Measurements from ENCODE around the gene PRAMEF11. TPM values are rescaled to one million over a fixed set of nuclear protein-coding genes. Genes with fewer than 3 reads are reported as not detected.
"Not testable (repeated sequence)": the region's sequence is repeated elsewhere in the genome, so short reads cannot be mapped to it uniquely, and the experiment has no call there.

The PRAMEF11 gene
- not detected for total RNA-seq

DNA sequence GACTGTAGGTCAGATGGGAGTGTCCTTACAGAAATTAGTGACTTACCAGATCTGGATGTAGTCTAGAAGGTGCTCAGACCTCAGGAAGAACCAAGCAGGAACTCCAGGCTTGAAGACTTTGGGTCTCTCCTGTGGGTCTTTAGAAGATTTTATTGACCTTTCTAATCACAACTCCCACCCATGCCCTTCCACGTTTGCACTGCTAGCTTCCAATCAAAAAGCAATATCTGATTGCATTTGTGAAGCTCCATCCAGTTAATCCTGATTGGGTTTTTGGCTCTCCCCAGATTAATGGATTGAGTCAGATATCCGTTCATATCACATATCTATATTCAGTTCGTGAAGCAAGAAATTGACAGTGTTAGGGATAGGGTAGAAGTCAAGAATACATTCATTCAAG is at the start of gene PRAMEF11:
Gene PRAMEF11 (minus strand): TSS at position 101 of the 400 bp plus-strand sequence. CDS start 2,621 bp downstream, outside the sequence.
- H3K27me3 Mint-ChIP-seq; POLR2A ChIA-PET; H3K9me3 Mint-ChIP-seq; H3K4me3 Mint-ChIP-seq; DNase-seq; H3K4me1 Mint-ChIP-seq (ENCODE audit: low read depth); H3K36me3 Mint-ChIP-seq; H3K27ac Mint-ChIP-seq; CTCF ChIA-PET; intact Hi-C loops (cut with micrococcal nuclease): not testable (repeated sequence)

DNA sequence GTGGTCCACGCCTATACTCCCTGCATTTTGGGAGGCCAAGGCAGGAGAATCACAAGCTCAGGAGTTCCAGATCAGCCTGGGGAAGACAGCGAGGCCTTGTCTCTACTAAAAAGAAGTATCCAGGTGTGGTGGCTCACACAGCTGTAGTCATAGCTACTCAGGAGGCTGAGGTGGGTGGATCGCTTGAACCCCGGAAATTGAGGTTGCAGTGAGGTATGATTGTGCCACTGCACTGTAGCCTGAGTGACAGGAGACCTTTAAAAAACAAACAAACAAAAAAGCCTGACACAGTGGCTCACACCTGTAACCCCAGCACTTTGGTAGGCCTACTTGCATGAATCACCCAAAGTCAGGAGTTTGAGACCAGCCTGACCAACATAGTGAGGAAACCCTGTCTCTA is 47.2 kb upstream of the PRAMEF11 start:
- H3K36me3 Mint-ChIP-seq; CTCF ChIA-PET; DNase-seq; H3K27ac Mint-ChIP-seq; H3K4me3 Mint-ChIP-seq; intact Hi-C loops (cut with micrococcal nuclease); H3K4me1 Mint-ChIP-seq (ENCODE audit: low read depth); POLR2A ChIA-PET; H3K27me3 Mint-ChIP-seq; H3K9me3 Mint-ChIP-seq: not testable (repeated sequence)

DNA sequence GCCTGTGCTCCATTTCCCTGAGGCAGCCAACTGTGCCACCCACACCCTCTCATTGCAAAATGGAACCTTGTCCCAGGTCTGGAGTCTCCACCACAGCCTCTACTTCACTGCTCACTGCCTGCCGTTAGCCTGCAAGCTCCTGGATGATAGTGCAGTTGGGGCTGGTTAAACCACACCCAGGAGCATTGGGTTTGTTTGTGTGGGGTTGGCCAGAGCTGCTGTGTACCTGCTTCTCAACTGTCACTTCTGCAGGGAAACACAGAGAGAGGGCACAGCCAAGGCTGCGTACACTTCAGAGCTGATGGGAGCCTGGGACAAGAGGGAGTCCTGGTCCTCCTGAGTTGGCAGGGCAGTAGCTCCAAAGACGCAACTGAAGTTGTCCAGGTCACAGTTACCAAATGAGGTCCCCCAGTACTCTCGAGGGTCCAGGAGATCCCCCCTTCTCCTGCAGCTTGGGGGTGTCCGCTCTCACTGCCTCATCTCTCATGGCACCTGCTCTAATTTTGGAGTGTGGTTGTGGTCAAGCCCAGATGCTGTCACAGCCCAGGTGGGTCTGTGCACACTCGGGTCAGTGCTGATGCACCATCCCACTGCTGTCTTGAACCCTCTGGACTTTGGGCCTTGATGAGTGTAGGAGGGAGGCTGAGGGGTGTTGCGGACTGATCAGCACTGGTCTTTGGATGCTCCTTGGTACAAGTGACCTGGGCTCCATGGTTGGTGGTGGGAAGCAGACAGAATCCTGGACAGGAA is 32.1 kb upstream of the PRAMEF11 start:
- H3K27ac Mint-ChIP-seq; intact Hi-C loops (cut with micrococcal nuclease); DNase-seq; H3K4me3 Mint-ChIP-seq; H3K36me3 Mint-ChIP-seq; H3K9me3 Mint-ChIP-seq; H3K4me1 Mint-ChIP-seq (ENCODE audit: low read depth); POLR2A ChIA-PET; CTCF ChIA-PET; H3K27me3 Mint-ChIP-seq: not testable (repeated sequence)

DNA sequence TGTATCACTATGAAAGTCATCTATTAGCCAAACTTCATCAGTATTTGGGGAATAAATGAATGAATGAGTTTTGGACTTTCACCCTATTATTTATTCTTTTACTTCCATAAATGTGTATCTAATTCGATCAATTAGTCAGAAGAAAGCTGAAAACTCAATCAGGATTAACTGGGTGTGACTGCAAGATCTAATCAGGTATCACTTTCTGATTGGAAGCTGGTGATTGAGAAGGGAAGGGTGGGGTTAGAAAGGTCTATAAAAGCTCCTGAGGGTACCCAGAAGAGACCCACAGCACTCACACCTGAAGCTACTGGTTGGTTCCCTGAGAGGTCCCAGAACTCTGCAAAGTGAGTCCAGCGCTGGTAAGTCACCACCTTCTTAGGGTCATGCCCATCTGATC is 25.6 kb upstream of the PRAMEF11 start, which contains the start of gene PRAMEF2:
Gene PRAMEF2 (plus strand): TSS at position 301 of the 400 bp plus-strand sequence. CDS start 1,924 bp downstream, outside the sequence.
- H3K9me3 Mint-ChIP-seq; intact Hi-C loops (cut with micrococcal nuclease); DNase-seq; H3K27ac Mint-ChIP-seq; H3K4me1 Mint-ChIP-seq (ENCODE audit: low read depth); H3K27me3 Mint-ChIP-seq; H3K36me3 Mint-ChIP-seq; H3K4me3 Mint-ChIP-seq; POLR2A ChIA-PET; CTCF ChIA-PET: not testable (repeated sequence)

DNA sequence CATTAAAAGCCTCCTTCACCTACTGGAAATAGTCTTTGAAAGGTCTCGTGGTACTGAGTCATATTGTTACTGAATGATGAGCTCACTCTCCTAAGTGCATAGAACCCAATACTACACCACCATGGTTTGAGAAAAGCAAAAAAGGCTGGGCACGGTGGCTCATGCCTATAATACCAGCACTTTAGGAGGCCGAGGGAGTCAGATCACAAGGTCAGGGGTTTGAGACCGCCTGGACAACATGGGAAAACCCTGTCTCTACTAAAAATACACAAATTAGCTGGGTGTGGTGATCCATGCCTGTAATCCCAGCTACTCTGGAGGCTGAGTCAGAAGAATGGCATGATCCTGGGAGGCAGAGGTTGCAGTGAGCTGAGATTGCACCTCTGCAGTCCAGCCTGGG is 20.6 kb upstream of the PRAMEF11 start:
- CTCF ChIA-PET = no interaction called here
- Mint-ChIP-seq H3K27ac (no peak overlapping the region), H3K9me3 (peaks cover 2% of the 10 kb centered on the region), H3K4me1 (ENCODE audit: low read depth) (no peaks in the 10 kb centered on the region), H3K36me3 (peaks cover 1% of the 10 kb centered on the region), H3K27me3 (peaks cover 15% of the 10 kb centered on the region), H3K4me3 (no peak overlapping the region)
- POLR2A ChIA-PET = no interaction called here
- no peak for DNase-seq
- intact Hi-C loops (cut with micrococcal nuclease) = no loop called here

DNA sequence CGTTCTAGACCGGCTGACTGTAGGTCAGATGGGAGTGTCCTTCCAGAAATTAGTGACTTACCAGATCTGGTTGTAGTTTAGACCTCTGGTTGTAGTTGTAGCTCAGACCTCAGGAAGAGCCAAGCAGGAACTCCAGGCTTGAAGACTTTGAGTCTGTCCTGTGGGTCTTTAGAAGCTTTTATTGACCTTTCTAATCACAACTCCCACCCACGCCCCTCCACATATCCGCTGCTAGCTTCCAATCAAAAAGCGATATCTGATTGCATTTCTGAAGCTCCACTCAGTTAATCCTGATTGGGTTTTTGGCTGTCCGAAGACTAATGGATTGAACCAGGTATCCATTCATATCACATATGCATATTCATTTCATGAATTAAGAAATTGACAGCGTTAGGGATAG is 17.4 kb upstream of the PRAMEF11 start, which contains the start of gene HNRNPCL1:
Gene HNRNPCL1 (minus strand): TSS at position 101 of the 400 bp plus-strand sequence. CDS start 431 bp downstream, outside the sequence.
- DNase-seq; intact Hi-C loops (cut with micrococcal nuclease); POLR2A ChIA-PET; H3K4me1 Mint-ChIP-seq (ENCODE audit: low read depth); H3K4me3 Mint-ChIP-seq; H3K9me3 Mint-ChIP-seq; H3K36me3 Mint-ChIP-seq; H3K27ac Mint-ChIP-seq; CTCF ChIA-PET: not testable (repeated sequence)
- H3K27me3 Mint-ChIP-seq = peaks cover 15% of the 10 kb centered on the region

DNA sequence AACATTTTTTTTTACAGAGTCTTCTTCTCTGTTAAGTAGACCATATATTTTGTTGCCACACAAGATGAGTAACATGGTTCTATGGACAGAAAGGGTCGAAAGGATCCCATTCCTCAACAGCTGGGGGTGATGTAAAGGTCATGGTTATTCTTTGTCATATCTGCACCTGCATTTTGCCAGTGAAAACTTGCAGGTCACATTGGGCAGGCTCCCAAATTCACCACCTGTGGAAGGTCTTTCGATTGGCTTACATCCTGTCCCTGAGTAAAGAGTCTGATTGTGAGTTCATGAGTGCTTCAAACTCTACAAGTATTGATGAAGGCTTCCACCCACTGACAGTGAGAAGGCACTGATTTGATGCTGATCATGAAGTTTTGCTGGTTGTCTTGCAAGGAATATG is 2.0 kb upstream of the PRAMEF11 start:
- H3K4me3 Mint-ChIP-seq; H3K9me3 Mint-ChIP-seq; H3K4me1 Mint-ChIP-seq (ENCODE audit: low read depth); DNase-seq; H3K27me3 Mint-ChIP-seq; H3K27ac Mint-ChIP-seq; POLR2A ChIA-PET; CTCF ChIA-PET; intact Hi-C loops (cut with micrococcal nuclease); H3K36me3 Mint-ChIP-seq: not testable (repeated sequence)

DNA sequence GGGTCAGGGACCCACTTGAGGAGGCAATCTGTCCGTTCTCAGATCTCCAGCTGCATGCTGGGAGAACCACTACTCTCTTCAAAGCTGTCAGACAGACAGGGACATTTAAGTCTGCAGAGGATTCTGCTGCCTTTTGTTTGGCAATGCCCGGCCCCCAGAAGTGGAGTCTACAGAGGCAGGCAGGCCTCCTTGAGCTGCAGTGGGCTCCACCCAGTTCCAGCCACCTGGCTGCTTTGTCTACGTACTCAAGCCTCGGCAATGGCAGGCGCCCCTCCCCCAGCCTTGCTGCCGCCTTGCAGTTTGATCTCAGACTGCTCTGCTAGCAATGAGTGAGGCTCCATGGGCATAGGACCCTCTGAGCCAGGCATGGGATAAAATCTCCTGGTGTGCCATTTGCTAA is 12.1 kb downstream of the PRAMEF11 start:
- DNase-seq; intact Hi-C loops (cut with micrococcal nuclease); H3K4me3 Mint-ChIP-seq; POLR2A ChIA-PET; H3K36me3 Mint-ChIP-seq; H3K4me1 Mint-ChIP-seq (ENCODE audit: low read depth); H3K9me3 Mint-ChIP-seq; H3K27ac Mint-ChIP-seq; CTCF ChIA-PET: not testable (repeated sequence)
- H3K27me3 Mint-ChIP-seq = peaks cover 20% of the 10 kb centered on the region

DNA sequence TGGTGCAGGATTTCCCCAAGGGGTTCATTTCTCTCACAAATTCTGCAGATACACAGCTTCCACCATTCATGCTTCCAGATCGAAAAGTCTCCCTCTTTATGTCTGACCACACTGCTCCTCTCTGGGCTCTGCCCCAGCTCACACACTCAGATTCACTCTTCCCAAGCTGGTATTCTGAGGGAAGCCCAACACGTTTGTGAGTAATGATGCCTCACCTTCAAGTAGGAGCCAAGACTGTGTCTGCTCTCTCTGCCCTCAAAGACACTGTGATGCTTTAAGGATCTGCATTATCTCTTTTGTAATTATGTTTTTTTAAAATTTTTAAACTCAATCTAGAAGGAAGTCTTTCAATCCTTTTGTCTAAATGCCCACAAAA is 19.8 kb downstream of the PRAMEF11 start:
- Mint-ChIP-seq H3K27me3 (peaks cover 15% of the 10 kb centered on the region), H3K4me1 (ENCODE audit: low read depth) (no peaks in the 10 kb centered on the region), H3K4me3 (no peak overlapping the region), H3K9me3 (peaks cover 3% of the 10 kb centered on the region), H3K27ac (no peak overlapping the region), H3K36me3 (no peaks in the 10 kb centered on the region)
- no peak for DNase-seq
- CTCF ChIA-PET = no interaction called here
- POLR2A ChIA-PET = no interaction called here
- intact Hi-C loops (cut with micrococcal nuclease) = no loop called here

DNA sequence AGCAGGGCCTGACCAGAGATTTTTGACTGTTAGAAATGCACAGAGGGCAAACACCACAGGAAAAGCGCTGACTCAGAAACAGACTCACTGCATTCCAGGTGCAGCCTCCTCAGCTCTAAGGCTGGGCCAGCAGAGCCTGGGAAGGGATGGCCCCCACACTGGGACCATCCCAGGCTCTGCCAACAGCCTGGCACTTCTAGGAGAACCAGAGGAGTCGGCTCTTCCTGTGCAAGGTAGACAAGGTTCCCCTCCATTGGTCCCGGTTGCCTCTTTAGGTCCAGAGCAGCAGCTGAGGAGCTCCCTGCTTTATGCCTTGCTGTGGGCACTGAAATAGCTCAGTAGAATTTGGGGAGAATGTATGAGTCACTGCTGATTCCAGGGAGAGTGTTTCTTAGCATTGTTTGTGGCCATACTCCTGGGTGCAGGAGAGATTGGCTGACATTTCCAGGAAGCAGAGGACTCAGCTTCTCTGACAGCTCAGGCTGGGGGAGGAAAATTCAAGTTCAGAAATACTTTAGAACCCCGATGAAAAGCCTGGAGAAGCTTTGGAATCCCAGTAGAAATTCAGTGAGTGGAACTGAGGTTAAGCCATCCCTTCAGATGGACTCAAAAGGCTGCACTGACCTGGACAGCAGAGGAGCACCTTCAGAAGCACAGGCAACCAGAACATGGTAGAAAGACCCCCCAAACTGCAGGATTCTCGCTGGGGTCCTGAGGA is 20.4 kb downstream of the PRAMEF11 start:
- H3K9me3 Mint-ChIP-seq = peaks cover 6% of the 10 kb centered on the region
- ChIA-PET POLR2A (no interaction called here), CTCF (no interaction called here)
- no peak overlapping the region for H3K4me3 Mint-ChIP-seq
- no peaks in the 10 kb centered on the region for H3K4me1 Mint-ChIP-seq (ENCODE audit: low read depth)
- no peak overlapping the region for H3K27ac Mint-ChIP-seq
- DNase-seq = no peak
- H3K27me3 Mint-ChIP-seq = peaks cover 16% of the 10 kb centered on the region
- H3K36me3 Mint-ChIP-seq = no peaks in the 10 kb centered on the region
- intact Hi-C loops (cut with micrococcal nuclease) = no loop called here

DNA sequence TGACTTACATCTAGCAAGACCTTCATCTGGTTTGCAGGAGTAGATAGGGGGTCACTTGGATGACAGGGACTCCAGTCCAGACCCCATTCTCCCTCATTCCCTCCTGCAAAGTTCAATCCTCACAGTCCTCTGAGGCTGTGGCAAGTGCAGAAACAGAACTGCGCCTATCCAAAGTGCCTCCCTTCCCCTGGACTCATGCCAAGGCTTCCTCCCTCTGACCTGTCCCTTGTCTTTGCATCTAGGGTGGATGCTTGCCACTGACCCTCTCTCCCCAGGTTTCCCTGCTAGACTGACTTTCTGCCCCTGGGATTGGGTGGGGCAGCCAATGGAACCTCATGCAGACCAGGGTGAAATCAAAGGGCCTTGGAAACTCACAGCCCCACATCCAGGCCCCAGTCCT is 21.3 kb downstream of the PRAMEF11 start:
- H3K27ac Mint-ChIP-seq = no peak overlapping the region
- ChIA-PET CTCF (no interaction called here), POLR2A (no interaction called here)
- intact Hi-C loops (cut with micrococcal nuclease) = no loop called here
- H3K4me3 Mint-ChIP-seq = no peak overlapping the region
- DNase-seq = no peak
- no peaks in the 10 kb centered on the region for H3K4me1 Mint-ChIP-seq (ENCODE audit: low read depth)
- H3K36me3 Mint-ChIP-seq = no peaks in the 10 kb centered on the region
- H3K27me3 Mint-ChIP-seq = peaks cover 19% of the 10 kb centered on the region
- peaks cover 10% of the 10 kb centered on the region for H3K9me3 Mint-ChIP-seq

DNA sequence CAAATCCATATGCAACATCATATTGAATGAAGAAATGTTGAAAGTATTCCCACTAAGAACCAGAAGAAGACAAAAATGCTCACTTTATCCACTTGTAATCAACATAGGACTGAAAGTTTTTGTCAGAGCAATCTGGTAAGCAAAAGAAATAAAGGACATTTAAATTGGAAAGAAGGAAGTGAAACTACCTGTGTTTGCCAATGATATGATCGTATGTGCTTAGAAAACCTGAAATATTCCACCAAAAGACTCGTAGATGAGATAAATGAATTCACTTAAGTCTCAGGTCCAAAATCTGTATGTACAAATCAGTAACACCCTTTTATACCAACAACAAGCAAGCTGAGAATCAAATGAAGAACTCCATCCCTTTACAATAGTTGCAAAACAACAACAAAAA is 31.5 kb downstream of the PRAMEF11 start:
- H3K27ac Mint-ChIP-seq = no peak overlapping the region
- peaks cover 3% of the 10 kb centered on the region for H3K27me3 Mint-ChIP-seq
- intact Hi-C loops (cut with micrococcal nuclease) = no loop called here
- H3K4me1 Mint-ChIP-seq (ENCODE audit: low read depth) = no peaks in the 10 kb centered on the region
- H3K36me3 Mint-ChIP-seq = no peaks in the 10 kb centered on the region
- DNase-seq = no peak
- POLR2A ChIA-PET = no interaction called here
- CTCF ChIA-PET = no interaction called here
- no peak overlapping the region for H3K4me3 Mint-ChIP-seq
- peaks cover 4% of the 10 kb centered on the region for H3K9me3 Mint-ChIP-seq

DNA sequence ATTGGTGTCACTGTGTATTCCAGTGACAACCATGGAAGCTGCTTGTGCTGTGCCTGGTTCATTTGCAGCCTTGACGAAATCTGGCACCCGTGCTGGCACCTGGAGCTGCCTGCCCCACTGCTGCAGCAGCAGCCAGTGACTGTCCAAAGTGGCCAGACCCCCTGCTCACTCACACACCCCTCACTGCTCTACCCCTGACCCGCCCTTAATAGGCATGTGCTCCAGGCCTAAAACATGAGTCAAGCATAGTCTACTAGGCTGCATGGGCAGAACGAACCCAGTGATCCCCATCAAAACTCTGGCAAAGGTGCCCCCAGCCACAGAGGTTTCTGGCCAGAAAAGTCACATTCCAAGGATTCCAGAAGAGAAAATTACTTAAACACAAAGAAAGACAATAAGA is 32.3 kb downstream of the PRAMEF11 start:
- no peaks in the 10 kb centered on the region for H3K9me3 Mint-ChIP-seq
- no peaks in the 10 kb centered on the region for H3K4me1 Mint-ChIP-seq (ENCODE audit: low read depth)
- no peak overlapping the region for H3K27ac Mint-ChIP-seq
- H3K36me3 Mint-ChIP-seq = no peaks in the 10 kb centered on the region
- H3K4me3 Mint-ChIP-seq = no peak overlapping the region
- DNase-seq = no peak
- peaks cover 3% of the 10 kb centered on the region for H3K27me3 Mint-ChIP-seq
- intact Hi-C loops (cut with micrococcal nuclease) = no loop called here
- ChIA-PET CTCF (no interaction called here), POLR2A (no interaction called here)

Measured in activated CD4-positive, alpha-beta memory T cell treated with anti-CD3 and anti-CD28 coated beads for 36 hours (primary cell).